CD4-positive, alpha-beta memory T cell (primary cell): Measurements from ENCODE around the gene SPHK1. TPM values are rescaled to one million over a fixed set of nuclear protein-coding genes. Genes with fewer than 3 reads are reported as not detected.
"Not testable (repeated sequence)": the region's sequence is repeated elsewhere in the genome, so short reads cannot be mapped to it uniquely, and the experiment has no call there.

ENCODE experiments used
- CTCF ChIA-PET: fragments of 350-600 bp; sonication (Branson Sonifier 250); formaldehyde crosslinking; loops from one replicate; lab custom pipeline; 2021; ENCODE audit warnings: inconsistent platforms; ENCODE audit not compliant: partially characterized antibody; lab: Charles Lee
- POLR2A ChIA-PET: fragments of 350-600 bp; sonication (Branson Sonifier 250); formaldehyde crosslinking; loops from one replicate; lab custom pipeline; 2021; ENCODE audit not compliant: partially characterized antibody; lab: Charles Lee
- DNase-seq, 5 donors: peaks; one replicate each; pipeline versions ENCODE4 v3.0.0 to v3.0.0-alpha.2; 2020 to 2022; ENCODE audit warnings: mixed read lengths in 1 of 5
- H3K27ac ChIP-seq: one replicate; pipeline ENCODE4 v1.7.0; 2013; ENCODE audit warnings: low read depth, low read length
- H3K27me3 ChIP-seq: 2 replicates; pipeline ENCODE4 v1.7.0; 2013; ENCODE audit warnings: mild to moderate bottlenecking, low read length, moderate library complexity; ENCODE audit not compliant: insufficient read depth
- H3K36me3 ChIP-seq: 2 replicates; pipeline ENCODE4 v1.7.0; 2013; ENCODE audit warnings: mild to moderate bottlenecking, low read length, moderate library complexity; ENCODE audit not compliant: insufficient read depth
- H3K4me1 ChIP-seq: 2 replicates; pipeline ENCODE4 v1.7.0; 2013; ENCODE audit warnings: mild to moderate bottlenecking, low read length, moderate library complexity; ENCODE audit not compliant: insufficient read depth
- H3K4me3 ChIP-seq, 2 donors: one replicate each; pipeline ENCODE4 v1.7.0; 2013; ENCODE audit warnings: low read length in 2 of 2, mild to moderate bottlenecking in 1 of 2
- H3K9me3 ChIP-seq, 2 donors: one replicate each; pipeline ENCODE4 v1.7.0; 2013; ENCODE audit warnings: low read length in 2 of 2, control low read depth in 1 of 2; ENCODE audit not compliant: control insufficient read depth in 1 of 2
- H3K27ac Mint-ChIP-seq, 7 donors: one replicate each; pipeline ENCODE4 v1.8.0; 2020 to 2021; ENCODE audit warnings: mixed read lengths in 7 of 7, mild to moderate bottlenecking in 6 of 7, inconsistent platforms in 3 of 7, moderate library complexity in 3 of 7
- H3K27me3 Mint-ChIP-seq, 2 donors: one replicate each; pipeline ENCODE4 v1.8.0; 2020 to 2021; ENCODE audit warnings: mixed read lengths in 2 of 2
- H3K36me3 Mint-ChIP-seq, 2 donors: one replicate each; pipeline ENCODE4 v1.8.0; 2020 to 2021; ENCODE audit warnings: mixed read lengths in 2 of 2, inconsistent platforms in 1 of 2, mild to moderate bottlenecking in 1 of 2
- H3K4me1 Mint-ChIP-seq, 4 donors: one replicate each; pipeline ENCODE4 v1.8.0; 2020 to 2021; ENCODE audit warnings: mixed read lengths in 4 of 4, mild to moderate bottlenecking in 1 of 4
- H3K4me3 Mint-ChIP-seq, 8 donors: one replicate each; pipeline ENCODE4 v1.8.0; 2020 to 2021; ENCODE audit warnings: mixed read lengths in 8 of 8, mild to moderate bottlenecking in 7 of 8, moderate library complexity in 6 of 8, inconsistent platforms in 3 of 8
- H3K9me3 Mint-ChIP-seq, 8 donors: one replicate each; pipeline ENCODE4 v1.8.0; 2020 to 2021; ENCODE audit warnings: mixed read lengths in 8 of 8, mild to moderate bottlenecking in 5 of 8, inconsistent platforms in 3 of 8, moderate library complexity in 1 of 8
- intact Hi-C: fragments of 100-400 bp; cut with micrococcal nuclease; formaldehyde crosslinking; loops from one replicate; pipeline ENCODE4 v1.15.1; 2023
- polyA plus RNA-seq, 2 donors: library from polyadenylated mRNA; unstranded; fragments of 300-500 nt; fragmentation: Illumina TruSeq; gene quantifications; one replicate each; pipeline ENCODE4 v1.2.3, GENCODE V29; 2021
- total RNA-seq, 2 experiments: library from RNA; stranded (reverse); gene quantifications; one replicate each; pipeline ENCODE4 v1.2.3, GENCODE V29; 2021

SPHK1 gene
- total and polyA plus RNA-seq, 4 experiments from 2014 or later, result 0.29 to 0.70 (median 0.67) TPM; not detected in 1

- Mint-ChIP-seq H3K36me3 (peaks cover 0 to 9% of the 10 kb centered on the region in 2 donors), H3K4me1 (peaks cover 12 to 29% (median 20%) of the 10 kb centered on the region in 4 donors), H3K27ac (peak overlapping the region; percentile 82 to 99 (median 98)), H3K27me3 (no peaks in the 10 kb centered on the region), H3K9me3 (no peaks in the 10 kb centered on the region), H3K4me3 (peak overlapping the region; percentile 92 to 99 (median 96))
- Histone ChIP-seq H3K4me1 (peaks cover 16% of the 10 kb centered on the region), H3K36me3 (no peaks in the 10 kb centered on the region), H3K4me3 (peak overlapping the region; percentile 15 to 88), H3K9me3 (no peaks in the 10 kb centered on the region), H3K27me3 (no peaks in the 10 kb centered on the region), H3K27ac (peak overlapping the region; percentile 77)
- no peak for DNase-seq
- intact Hi-C loops, result no loop called here
- CTCF ChIA-PET, result interaction anchor here (0.7 to 2.8 kb wide), 5 partner anchors 31 to 780 kb away, joined by 3 to 21 read pairs (median 4); partner anchors contain the start of gene SPHK1
- POLR2A ChIA-PET, result interaction anchor here (0.8 to 3.0 kb wide), 22 partner anchors 8 to 578 kb away, joined by 3 to 61 read pairs (median 4); partner anchors contain the start of genes EXOC7, MRPL38, RHBDF2 and SPHK1
Measured at GRCh38 chr17:76354317-76354729, 30.1 kb upstream of the SPHK1 start.

- H3K27me3 Mint-ChIP-seq, result no peaks in the 10 kb centered on the region
- no peaks in the 10 kb centered on the region for H3K9me3 Mint-ChIP-seq
- peak overlapping the region in 5 of 7 donors; percentile 30 to 82 (median 59) for H3K27ac Mint-ChIP-seq
- DNase-seq, result no peak
- POLR2A ChIA-PET, result interaction anchor here (0.7 to 3.0 kb wide), 6 partner anchors 7 to 251 kb away, joined by 3 to 61 read pairs (median 7); partner anchors contain the start of genes EXOC7, SPHK1 and UBALD2
- H3K4me1 Mint-ChIP-seq, result peaks cover 12 to 29% (median 20%) of the 10 kb centered on the region in 4 donors
- intact Hi-C loops, result no loop called here
- Histone ChIP-seq H3K4me1 (peaks cover 16% of the 10 kb centered on the region), H3K27ac (no peak overlapping the region), H3K4me3 (no peak overlapping the region), H3K27me3 (no peaks in the 10 kb centered on the region), H3K36me3 (no peaks in the 10 kb centered on the region), H3K9me3 (no peaks in the 10 kb centered on the region)
- H3K4me3 Mint-ChIP-seq, result peak overlapping the region; percentile 72 to 99 (median 94)
- H3K36me3 Mint-ChIP-seq, result peaks cover 0 to 9% of the 10 kb centered on the region in 2 donors
- CTCF ChIA-PET, result interaction anchor here (0.7 to 1.1 kb wide), 3 partner anchors 30 to 780 kb away, joined by 3 to 4 read pairs (median 4); no protein-coding TSS in a partner anchor
Measured at GRCh38 chr17:76354747-76355310, 29.6 kb upstream of the SPHK1 start.

GRCh38 chr17:76356803-76357456 is 27.5 kb upstream of the SPHK1 start:
- Histone ChIP-seq H3K27me3 (no peaks in the 10 kb centered on the region), H3K9me3 (no peaks in the 10 kb centered on the region), H3K4me3 (no peak overlapping the region), H3K36me3 (no peaks in the 10 kb centered on the region), H3K4me1 (peaks cover 12% of the 10 kb centered on the region), H3K27ac (no peak overlapping the region)
- peaks cover 0 to 9% of the 10 kb centered on the region in 2 donors for H3K36me3 Mint-ChIP-seq
- intact Hi-C loops, result no loop called here
- H3K4me3 Mint-ChIP-seq, result peak overlapping the region in 2 of 8 donors; percentile 9 to 25
- H3K27me3 Mint-ChIP-seq, result no peaks in the 10 kb centered on the region
- ChIA-PET CTCF (no interaction called here), POLR2A (no interaction called here)
- no peak for DNase-seq
- peak overlapping the region in 1 of 7 donors; percentile 27 for H3K27ac Mint-ChIP-seq
- no peaks in the 10 kb centered on the region for H3K9me3 Mint-ChIP-seq
- peaks cover 7 to 22% (median 15%) of the 10 kb centered on the region in 4 donors for H3K4me1 Mint-ChIP-seq

GRCh38 chr17:76357597-76358158 is 26.7 kb upstream of the SPHK1 start:
- Mint-ChIP-seq H3K36me3 (peaks cover 0 to 9% of the 10 kb centered on the region in 2 donors), H3K4me3 (no peak overlapping the region), H3K27ac (no peak overlapping the region), H3K4me1 (peaks cover 4 to 16% (median 11%) of the 10 kb centered on the region in 4 donors), H3K27me3 (no peaks in the 10 kb centered on the region), H3K9me3 (no peaks in the 10 kb centered on the region)
- Histone ChIP-seq H3K27ac (no peak overlapping the region), H3K4me1 (peaks cover 7% of the 10 kb centered on the region), H3K27me3 (no peaks in the 10 kb centered on the region), H3K9me3 (no peaks in the 10 kb centered on the region), H3K4me3 (no peak overlapping the region), H3K36me3 (no peaks in the 10 kb centered on the region)
- no peak for DNase-seq
- ChIA-PET POLR2A (no interaction called here), CTCF (interaction anchor here (1.0 kb wide), 1 partner anchor 28 kb away, joined by 4 read pairs; no protein-coding TSS in a partner anchor)
- intact Hi-C loops, result no loop called here

GRCh38 chr17:76359375-76359774 is 25.0 kb upstream of the SPHK1 start:
- CTCF ChIA-PET, result interaction anchor here (1.0 to 1.2 kb wide), 3 partner anchors 14 to 38 kb away, joined by 3 read pairs; partner anchors contain the start of gene SPHK1
- H3K27me3 ChIP-seq, result no peaks in the 10 kb centered on the region
- H3K4me3 ChIP-seq, result no peak overlapping the region
- peaks cover under 1 to 6% (median 3%) of the 10 kb centered on the region in 4 donors for H3K4me1 Mint-ChIP-seq
- no peak for DNase-seq
- intact Hi-C loops, result no loop called here
- H3K36me3 Mint-ChIP-seq, result peaks cover 0 to under 1% of the 10 kb centered on the region in 2 donors
- POLR2A ChIA-PET, result no interaction called here
- H3K9me3 ChIP-seq, result no peaks in the 10 kb centered on the region
- no peaks in the 10 kb centered on the region for H3K9me3 Mint-ChIP-seq
- no peaks in the 10 kb centered on the region for H3K27me3 Mint-ChIP-seq
- no peak overlapping the region for H3K27ac ChIP-seq
- peaks cover under 1% of the 10 kb centered on the region for H3K4me1 ChIP-seq
- H3K36me3 ChIP-seq, result no peaks in the 10 kb centered on the region
- H3K27ac Mint-ChIP-seq, result no peak overlapping the region
- H3K4me3 Mint-ChIP-seq, result no peak overlapping the region

GRCh38 chr17:76359776-76360175 is 24.6 kb upstream of the SPHK1 start:
- intact Hi-C loops, H3K36me3 Mint-ChIP-seq, H3K4me1 ChIP-seq, H3K27ac ChIP-seq, H3K9me3 Mint-ChIP-seq, H3K4me3 Mint-ChIP-seq, H3K27ac Mint-ChIP-seq, H3K27me3 ChIP-seq, H3K4me3 ChIP-seq, H3K27me3 Mint-ChIP-seq, H3K9me3 ChIP-seq, H3K4me1 Mint-ChIP-seq, DNase-seq, POLR2A ChIA-PET, H3K36me3 ChIP-seq: not testable (repeated sequence)
- CTCF ChIA-PET, result interaction anchor here (1.0 to 1.2 kb wide), 3 partner anchors 14 to 38 kb away, joined by 3 read pairs; partner anchors contain the start of gene SPHK1

- CTCF ChIA-PET, result interaction anchor here (1.2 kb wide), 1 partner anchor 37 kb away, joined by 3 read pairs; no protein-coding TSS in a partner anchor
- no peaks in the 10 kb centered on the region for H3K36me3 Mint-ChIP-seq
Measured at GRCh38 chr17:76360461-76360860, 23.9 kb upstream of the SPHK1 start.

More at GRCh38 chr17:76360461-76360860, 23.9 kb upstream of the SPHK1 start:
- no peaks in the 10 kb centered on the region for H3K4me1 ChIP-seq
- H3K9me3 ChIP-seq, result no peaks in the 10 kb centered on the region
- H3K27ac ChIP-seq, result no peak overlapping the region
- Mint-ChIP-seq H3K9me3 (no peaks in the 10 kb centered on the region), H3K27ac (no peak overlapping the region), H3K4me3 (no peak overlapping the region), H3K27me3 (no peaks in the 10 kb centered on the region), H3K4me1 (no peaks in the 10 kb centered on the region)
- no peaks in the 10 kb centered on the region for H3K27me3 ChIP-seq
- H3K36me3 ChIP-seq, result no peaks in the 10 kb centered on the region
- intact Hi-C loops, result no loop called here
- POLR2A ChIA-PET, result no interaction called here
- DNase-seq, result no peak
- H3K4me3 ChIP-seq, result no peak overlapping the region
